HCEC 1CT (cell line): ENCODE measurements around the gene MC2R.

Experiments used
- DNase-seq: peaks from one replicate; pipeline ENCODE4 v3.0.0-alpha.2; 2017

Gene MC2R

GRCh38 chr18:13915391-13915790, at the start of gene MC2R:
TSS of gene MC2R (minus strand) at chr18:13915536. CDS start at chr18:13885518, 30,018 bp downstream.
- DNase-seq, result no peak

GRCh38 chr18:13945811-13946210, 30.5 kb upstream of the MC2R start:
- DNase-seq, result no peak

GRCh38 chr18:13943338-13943737, 28.0 kb upstream of the MC2R start:
- no peak for DNase-seq

- DNase-seq, result no peak
Measured at GRCh38 chr18:13940326-13940725, 25.0 kb upstream of the MC2R start.

- no peak for DNase-seq
Measured at GRCh38 chr18:13934676-13935075, 19.3 kb upstream of the MC2R start.

- DNase-seq, result no peak
Measured at GRCh38 chr18:13934058-13934457, 18.7 kb upstream of the MC2R start.

GRCh38 chr18:13932285-13933025, 17.1 kb upstream of the MC2R start:
- DNase-seq, result no peak

GRCh38 chr18:13930964-13931363, 15.6 kb upstream of the MC2R start:
- no peak for DNase-seq

- no peak for DNase-seq
Measured at GRCh38 chr18:13923221-13923620, 7.9 kb upstream of the MC2R start.

- DNase-seq, result no peak
Measured at GRCh38 chr18:13918898-13919297, 3.6 kb upstream of the MC2R start.

- DNase-seq, result no peak
Measured at GRCh38 chr18:13917401-13917800, 2.1 kb upstream of the MC2R start.

GRCh38 chr18:13916559-13916958, 1.2 kb upstream of the MC2R start:
- no peak for DNase-seq

GRCh38 chr18:13915995-13916431, 677 bp upstream of the MC2R start:
- no peak for DNase-seq

GRCh38 chr18:13914756-13915155, 580 bp downstream of the MC2R start:
- no peak for DNase-seq

- no peak for DNase-seq
Measured at GRCh38 chr18:13914170-13914569, 1.2 kb downstream of the MC2R start.

- no peak for DNase-seq
Measured at GRCh38 chr18:13913205-13913604, 2.1 kb downstream of the MC2R start.

GRCh38 chr18:13912601-13913000, 2.7 kb downstream of the MC2R start:
- no peak for DNase-seq

- DNase-seq, result no peak
Measured at GRCh38 chr18:13910986-13911385, 4.3 kb downstream of the MC2R start.

GRCh38 chr18:13910501-13910900, 4.8 kb downstream of the MC2R start:
- DNase-seq, result no peak

GRCh38 chr18:13909141-13909940, 6.0 kb downstream of the MC2R start:
- no peak for DNase-seq

- no peak for DNase-seq
Measured at GRCh38 chr18:13900633-13901032, 14.7 kb downstream of the MC2R start.

- DNase-seq, result no peak
Measured at GRCh38 chr18:13895505-13896033, 19.8 kb downstream of the MC2R start.

GRCh38 chr18:13894531-13894930, 20.8 kb downstream of the MC2R start:
- no peak for DNase-seq

- no peak for DNase-seq
Measured at GRCh38 chr18:13893418-13893760, 21.9 kb downstream of the MC2R start.
